HG02840 (cell line): ENCODE data around the gene CD53.
"Not testable (repeated sequence)": the region's sequence is repeated elsewhere in the genome, so short reads cannot be mapped to it uniquely, and the experiment has no call there.

Experiments
- ATAC-seq: cut with Tn5 transposase; IDR thresholded peaks from one replicate; pipeline ENCODE4 v1.9.1; 2021; ENCODE audit warnings: mild to moderate bottlenecking, moderate library complexity, moderate number of reproducible peaks; ENCODE audit not compliant: unreplicated experiment, low FRiP score

The CD53 gene

GRCh38 chr1:110914676-110915075 is 41.7 kb downstream of the CD53 start:
- no peak for ATAC-seq

- ATAC-seq = no peak
These were observed 42.9 kb downstream of the CD53 start for GRCh38 chr1:110915804-110916203.

- no peak for ATAC-seq
These were observed 43.3 kb downstream of the CD53 start for GRCh38 chr1:110916274-110916668.

DNA sequence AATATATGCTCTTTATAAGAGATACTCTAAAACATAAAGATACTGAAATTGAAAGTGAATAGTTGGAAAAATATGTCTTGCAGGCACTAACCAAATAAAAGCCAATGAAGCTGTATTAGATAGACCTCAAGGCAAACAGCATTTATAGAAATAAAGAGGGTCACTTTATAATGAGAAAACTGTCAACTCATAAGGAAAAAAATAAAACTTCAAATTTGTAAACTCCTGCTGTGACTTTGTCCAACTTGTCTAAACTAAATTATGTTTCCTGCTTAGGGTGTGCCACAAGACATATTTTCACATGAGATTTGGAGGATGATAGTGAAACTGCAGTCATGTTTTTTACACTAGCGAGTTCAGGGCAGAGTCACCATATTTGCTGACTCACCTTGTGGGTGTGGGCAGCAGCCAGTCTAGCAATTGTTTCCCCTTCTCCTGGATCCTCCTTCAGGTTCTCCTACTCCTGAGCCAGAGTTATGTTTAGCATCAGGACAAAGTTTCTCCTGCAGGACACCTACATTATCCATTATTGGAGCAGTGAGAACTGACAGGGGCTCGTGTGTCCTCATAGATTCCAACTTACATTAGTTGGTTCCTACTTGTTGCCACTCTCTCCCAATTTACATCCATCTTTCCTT is 43.8 kb downstream of the CD53 start:
- no peak for ATAC-seq

- no peak for ATAC-seq
These were observed 45.1 kb downstream of the CD53 start for GRCh38 chr1:110918016-110918415.

- no peak for ATAC-seq
These were observed 49.0 kb downstream of the CD53 start for GRCh38 chr1:110921953-110922352.

- ATAC-seq = no peak
These were observed 54.6 kb downstream of the CD53 start for GRCh38 chr1:110927484-110928075.

DNA sequence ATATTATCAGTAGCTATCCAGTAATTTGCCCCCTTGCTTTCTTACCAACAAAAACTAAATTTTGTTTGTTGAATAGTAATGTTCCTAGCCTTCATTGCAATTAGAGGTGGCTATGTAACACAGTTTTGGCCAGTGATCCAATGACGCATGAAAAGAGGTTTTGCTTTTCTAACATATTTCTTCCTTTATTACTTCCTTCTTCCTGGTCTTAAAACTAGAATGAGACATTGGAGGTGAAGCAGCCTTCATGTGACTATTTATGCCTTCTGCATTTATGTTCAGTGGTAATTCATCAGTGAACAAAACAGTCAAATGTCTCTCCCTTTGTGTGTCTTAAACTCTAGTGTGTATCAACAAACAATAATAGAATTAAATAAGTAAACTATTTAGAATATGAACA is 55.2 kb downstream of the CD53 start:
- no peak for ATAC-seq

DNA sequence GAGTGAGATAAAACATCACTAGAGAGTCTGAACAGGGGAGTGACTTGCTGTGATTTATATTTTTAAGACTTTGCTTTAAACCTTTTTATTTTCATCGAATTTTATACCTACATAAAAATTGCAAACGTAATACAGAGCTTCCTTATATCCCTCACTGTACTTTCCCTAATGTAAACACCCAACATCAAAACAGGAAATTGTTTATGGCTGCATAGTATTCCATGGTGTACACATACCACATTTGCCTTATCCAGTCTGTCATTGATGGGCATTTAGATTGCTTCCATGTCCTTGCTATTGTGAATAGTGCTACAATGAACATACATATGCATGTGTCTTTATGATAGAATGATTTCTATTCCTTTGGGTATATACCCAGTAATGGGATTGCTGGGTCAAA is 56.0 kb downstream of the CD53 start:
- ATAC-seq = no peak

DNA sequence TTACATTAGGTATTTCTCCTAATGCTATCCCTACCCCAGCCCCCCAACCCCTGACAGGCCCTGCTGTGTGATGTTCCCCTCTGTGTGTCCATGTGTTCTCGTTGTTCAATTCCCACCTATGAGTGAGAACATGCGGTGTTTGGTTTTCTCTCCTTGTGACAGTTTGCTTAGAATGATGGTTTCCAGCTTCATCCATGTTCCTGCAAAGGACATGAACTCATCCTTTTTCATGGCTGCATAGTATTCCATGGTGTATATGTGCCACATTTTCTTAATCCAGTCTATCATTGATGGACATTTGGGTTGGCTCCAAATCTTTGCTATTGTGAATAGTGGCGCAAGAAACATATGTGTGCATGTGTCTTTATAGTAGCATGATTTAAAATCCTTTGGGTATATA is 58.1 kb downstream of the CD53 start:
- not testable (repeated sequence) for ATAC-seq

- ATAC-seq = no peak
These were observed 63.6 kb downstream of the CD53 start for GRCh38 chr1:110936567-110936966.

DNA sequence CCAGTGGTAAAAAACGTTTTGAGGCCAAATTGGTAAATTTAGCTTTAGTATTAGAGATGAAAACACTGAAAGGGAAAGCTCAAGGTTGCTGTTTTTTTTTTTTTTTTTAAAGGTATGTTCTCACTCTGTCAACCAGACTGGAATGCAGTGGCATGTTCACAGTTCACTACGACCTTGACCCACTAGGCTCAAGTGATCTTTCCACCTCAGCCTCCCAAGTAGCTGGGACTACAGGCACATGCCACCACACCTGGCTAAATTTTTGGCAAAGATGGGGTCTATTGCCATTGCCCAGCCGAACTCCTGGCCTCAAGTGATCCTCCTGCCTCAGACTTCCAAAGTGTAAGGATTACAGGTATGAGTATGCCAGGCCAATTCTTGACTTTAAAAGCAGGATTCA is 71.9 kb downstream of the CD53 start:
- ATAC-seq = no peak

DNA sequence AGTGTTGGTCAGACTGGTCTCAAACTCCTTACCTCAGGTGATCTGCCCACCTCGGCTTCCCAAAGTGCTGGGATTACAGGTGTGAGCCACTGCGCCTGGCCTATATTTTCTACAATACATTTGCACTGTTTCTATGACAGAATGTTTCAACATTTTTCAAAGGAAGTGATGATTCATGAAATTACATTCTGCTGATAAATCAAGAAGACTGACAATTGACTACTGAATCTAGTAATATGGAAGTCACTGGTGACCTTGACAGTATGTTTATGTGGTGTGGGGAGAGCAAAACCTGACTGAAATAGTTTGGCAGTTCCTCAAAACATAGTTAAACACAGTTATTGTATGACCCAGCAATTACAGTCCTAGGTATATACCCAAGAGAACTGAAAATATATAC is 72.7 kb downstream of the CD53 start:
- no peak for ATAC-seq

GRCh38 chr1:110948038-110948810 is 75.3 kb downstream of the CD53 start:
- ATAC-seq = no peak
